Panc1 (cell line): Measurements from ENCODE around the gene WWOX. TPM values are rescaled to one million over a fixed set of nuclear protein-coding genes. Genes with fewer than 3 reads are reported as not detected.

ENCODE experiments used
- ATAC-seq: fragments of 200-7000 bp; cut with Tn5 transposase; 2 replicates; pipeline ENCODE4 v1.9.1; 2020; ENCODE audit warnings: mild to moderate bottlenecking, moderate library complexity
- BruUV-seq: library from RNA; stranded (reverse); fragments of 400-500 nt; replicated peaks from 2 replicates; lab custom pipeline; 2021; lab: Mats Ljungman, UMichigan
- CTCF ChIA-PET: fragments of 300-600 bp; sonication (Branson Sonifier 250); formaldehyde crosslinking; loops from one replicate; lab custom pipeline; 2022; ENCODE audit warnings: antibody characterized with exemption; lab: Charles Lee
- POLR2A ChIA-PET: fragments of 300-600 bp; sonication (Branson Sonifier 250); formaldehyde crosslinking; loops from one replicate; lab custom pipeline; 2022; ENCODE audit warnings: antibody characterized with exemption; lab: Charles Lee
- DNase-seq: peaks from one replicate; pipeline ENCODE4 v3.0.0-alpha.2; 2010; ENCODE audit warnings: low read depth, low spot score
- H3K27ac ChIP-seq: 2 replicates; pipeline ENCODE4 v1.5.1; 2011; ENCODE audit warnings: mild to moderate bottlenecking, low read length, inconsistent platforms
- H3K27me3 ChIP-seq: fragments of 200-500 bp; sonication (Bioruptor generic); 2 replicates; pipeline ENCODE4 v1.6.0; 2014; ENCODE audit warnings: low read length, inconsistent platforms; ENCODE audit not compliant: control insufficient read depth, insufficient read depth
- H3K36me3 ChIP-seq: fragments of 200-500 bp; sonication (Bioruptor generic); 2 replicates; pipeline ENCODE4 v1.5.1; 2014; ENCODE audit warnings: inconsistent platforms, mild to moderate bottlenecking, low read length, moderate library complexity; ENCODE audit not compliant: control insufficient read depth, insufficient read depth
- H3K4me1 ChIP-seq: 2 replicates; pipeline ENCODE4 v1.5.1; 2011; ENCODE audit warnings: inconsistent platforms, mild to moderate bottlenecking, low read length, moderate library complexity; ENCODE audit not compliant: control insufficient read depth, insufficient read depth
- H3K4me3 ChIP-seq, 2 experiments: 2 replicates each; pipeline ENCODE4 v1.5.1; 2011 to 2012; ENCODE audit warnings: low read depth in 2 of 2, low read length in 2 of 2, mild to moderate bottlenecking in 2 of 2, inconsistent platforms in 1 of 2, moderate library complexity in 1 of 2
- H3K9me3 ChIP-seq: fragments of 200-500 bp; sonication (Bioruptor generic); 2 replicates; pipeline ENCODE4 v1.5.1; 2014; ENCODE audit warnings: low read depth, mild to moderate bottlenecking, inconsistent platforms, low read length, moderate library complexity; ENCODE audit not compliant: control insufficient read depth, insufficient read depth
- POLR2AphosphoS5 ChIP-seq: IDR thresholded peaks from 2 replicates; pipeline ENCODE4 v1.6.1; 2012; ENCODE audit warnings: mild to moderate bottlenecking, low read depth, low read length, moderate library complexity
- REST ChIP-seq, 2 experiments: IDR thresholded peaks; 2 replicates each; pipeline ENCODE4 v1.6.1; 2011 to 2012; ENCODE audit warnings: low read depth in 2 of 2, control low read depth in 1 of 2, low read length in 1 of 2, mild to moderate bottlenecking in 1 of 2, moderate library complexity in 1 of 2; ENCODE audit not compliant: insufficient read depth in 1 of 2
- SIN3A ChIP-seq: IDR thresholded peaks from 2 replicates; pipeline ENCODE4 v1.6.1; 2012; ENCODE audit warnings: low read depth, mild to moderate bottlenecking, low read length, moderate library complexity, borderline replicate concordance; ENCODE audit not compliant: insufficient read depth
- TCF7L2 ChIP-seq: IDR thresholded peaks from 2 replicates; pipeline ENCODE4 v1.6.1; 2011; ENCODE audit warnings: mild to moderate bottlenecking, low read depth, low read length, inconsistent platforms
- in situ Hi-C: cut with HindIII; loops from 2 replicates; pipeline ENCODE4 v1.10.0; 2016; ENCODE audit warnings: low sequenced_read_pairs, low pct_unique_long_range_greater_than_20kb
- intact Hi-C: fragments of 100-400 bp; cut with micrococcal nuclease; formaldehyde crosslinking; loops from one replicate; pipeline ENCODE4 v1.10.0; 2022; ENCODE audit not compliant: unreplicated experiment
- total RNA-seq: library from RNA; stranded (reverse); gene quantifications from one replicate; pipeline ENCODE4 v1.2.1, GENCODE V29; 2021; ENCODE audit not compliant: unreplicated experiment
- TF ChIP-seq, protein P1 (sequence below): fragments of 450-650 bp; IDR thresholded peaks from 2 replicates; pipeline ENCODE4 v1.5.1; 2017; ENCODE audit warnings: mild to moderate bottlenecking

The WWOX gene
- total RNA-seq, 1 experiment from 2014 or later = 12.5 TPM

DNA sequence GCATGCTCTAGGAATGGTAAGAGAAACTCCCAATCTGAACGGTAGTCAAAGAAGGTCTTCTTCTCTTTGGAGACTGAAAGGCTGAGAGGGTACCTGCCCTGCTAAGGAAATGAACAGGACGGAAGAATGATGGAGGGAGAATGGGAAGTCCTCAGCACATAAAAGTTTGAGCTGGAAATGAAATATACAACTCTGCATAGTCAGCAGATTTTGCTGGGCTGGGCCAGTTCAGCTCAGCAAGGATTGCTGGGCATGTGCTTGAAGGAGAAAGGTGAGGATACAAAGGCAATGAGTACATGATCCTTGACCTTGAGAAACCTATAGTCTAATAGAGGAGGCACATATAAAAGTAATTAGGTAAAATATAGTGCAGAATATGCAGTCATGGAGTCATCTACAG lies 831.8 kb downstream of the WWOX start:
- Histone ChIP-seq H3K27me3 (no peaks in the 10 kb centered on the region), H3K4me3 (no peak overlapping the region), H3K27ac (no peak overlapping the region), H3K9me3 (no peaks in the 10 kb centered on the region), H3K36me3 (no peaks in the 10 kb centered on the region), H3K4me1 (no peaks in the 10 kb centered on the region)
- BruUV-seq = no TSS peak
- intact Hi-C loops (no loop called here), in situ Hi-C loops (no loop called here)
- TF ChIP-seq REST (IDR thresholded peaks at IDR 0.05; ENCODE audit: insufficient read depth in 1 of 2, low read depth in 2 of 2, low read length in 1 of 2) (no peak), TCF7L2 (no peak), SIN3A (no peak)
- TF ChIP-seq, protein P1, sequence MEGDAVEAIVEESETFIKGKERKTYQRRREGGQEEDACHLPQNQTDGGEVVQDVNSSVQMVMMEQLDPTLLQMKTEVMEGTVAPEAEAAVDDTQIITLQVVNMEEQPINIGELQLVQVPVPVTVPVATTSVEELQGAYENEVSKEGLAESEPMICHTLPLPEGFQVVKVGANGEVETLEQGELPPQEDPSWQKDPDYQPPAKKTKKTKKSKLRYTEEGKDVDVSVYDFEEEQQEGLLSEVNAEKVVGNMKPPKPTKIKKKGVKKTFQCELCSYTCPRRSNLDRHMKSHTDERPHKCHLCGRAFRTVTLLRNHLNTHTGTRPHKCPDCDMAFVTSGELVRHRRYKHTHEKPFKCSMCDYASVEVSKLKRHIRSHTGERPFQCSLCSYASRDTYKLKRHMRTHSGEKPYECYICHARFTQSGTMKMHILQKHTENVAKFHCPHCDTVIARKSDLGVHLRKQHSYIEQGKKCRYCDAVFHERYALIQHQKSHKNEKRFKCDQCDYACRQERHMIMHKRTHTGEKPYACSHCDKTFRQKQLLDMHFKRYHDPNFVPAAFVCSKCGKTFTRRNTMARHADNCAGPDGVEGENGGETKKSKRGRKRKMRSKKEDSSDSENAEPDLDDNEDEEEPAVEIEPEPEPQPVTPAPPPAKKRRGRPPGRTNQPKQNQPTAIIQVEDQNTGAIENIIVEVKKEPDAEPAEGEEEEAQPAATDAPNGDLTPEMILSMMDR = no peak
- ChIA-PET POLR2A (no interaction called here), CTCF (no interaction called here)
- ATAC-seq (no peak), DNase-seq (no peak)

DNA sequence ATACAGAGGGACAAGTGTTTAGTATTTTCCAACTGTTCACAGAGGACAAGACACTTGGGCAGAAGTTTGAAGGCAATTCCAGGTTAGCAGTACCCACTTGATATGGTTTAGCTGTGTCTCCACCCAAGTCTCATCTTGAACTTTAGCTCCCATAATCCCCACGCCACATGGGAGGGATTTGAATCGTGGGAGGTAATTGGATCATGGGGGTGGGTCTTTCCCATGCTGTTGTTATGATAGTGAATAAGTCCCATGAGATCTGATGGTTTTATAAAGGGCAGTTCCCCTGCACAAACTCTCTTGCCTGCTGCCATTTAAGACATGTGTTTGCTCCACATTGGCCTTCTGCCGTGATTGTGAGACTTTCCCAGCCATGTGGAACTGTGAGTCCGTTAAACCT lies 832.2 kb downstream of the WWOX start:
- CTCF ChIA-PET = no interaction called here
- Histone ChIP-seq H3K4me1 (no peaks in the 10 kb centered on the region), H3K27me3 (no peaks in the 10 kb centered on the region), H3K27ac (no peak overlapping the region), H3K9me3 (no peaks in the 10 kb centered on the region), H3K36me3 (no peaks in the 10 kb centered on the region), H3K4me3 (no peak overlapping the region)
- POLR2A ChIA-PET = no interaction called here
- ATAC-seq = no peak
- BruUV-seq = no TSS peak
- TF ChIP-seq SIN3A = no peak
- TF ChIP-seq POLR2AphosphoS5 = no peak
- no peak for TF ChIP-seq TCF7L2
- no peak for TF ChIP-seq REST (IDR thresholded peaks at IDR 0.05; ENCODE audit: insufficient read depth in 1 of 2, low read depth in 2 of 2, low read length in 1 of 2)
- TF ChIP-seq, protein P1 = no peak
- DNase-seq = no peak
- in situ Hi-C loops (no loop called here), intact Hi-C loops (no loop called here)
